HepG2 (cell line): Measurements from ENCODE around the gene SPRR2G. TPM values are rescaled to one million over a fixed set of nuclear protein-coding genes. Genes with fewer than 3 reads are reported as not detected.

ENCODE experiments used
- ATAC-seq: fragments of 200-7000 bp; cut with Tn5 transposase; 3 replicates; pipeline ENCODE4 v1.9.1; 2020; ENCODE audit warnings: mild to moderate bottlenecking, moderate library complexity
- BruUV-seq: library from RNA; stranded (reverse); fragments of 400-500 nt; replicated peaks from 2 replicates; lab custom pipeline; 2021; lab: Mats Ljungman, UMichigan
- CTCF ChIA-PET: fragments of 300-600 bp; formaldehyde crosslinking; extraction: SDS; loops from one replicate; lab custom pipeline; 2021; ENCODE audit warnings: low total read pairs, inconsistent platforms, low intra/inter-chr PET ratio; lab: Yijun Ruan, JAX
- POLR2A ChIA-PET: fragments of 350-600 bp; sonication (Branson Sonifier 250); formaldehyde crosslinking; loops from one replicate; lab custom pipeline; 2020; ENCODE audit warnings: antibody characterized with exemption, inconsistent platforms; lab: Yijun Ruan, JAX
- DNase-seq: peaks from one replicate; pipeline ENCODE4 v3.0.0-alpha.2; 2015; ENCODE audit warnings: low spot score
- FAIRE-seq: peaks from 3 replicates; lab custom pipeline; 2011; peaks lifted over from hg19 to GRCh38; lab: Jason Lieb, UNC
- H2AFZ ChIP-seq: one replicate; pipeline ENCODE4 v1.6.1; 2011; ENCODE audit warnings: low read length, inconsistent platforms
- H3K27ac ChIP-seq: fragments of 300-600 bp; 3 replicates; pipeline ENCODE4 v1.8.0; 2011; ENCODE audit warnings: mixed run types, mild to moderate bottlenecking, mixed read lengths, low read length, inconsistent platforms; ENCODE audit not compliant: insufficient read depth; ENCODE audit errors: extremely low read length
- H3K27me3 ChIP-seq, 2 experiments: fragments of 200-600 bp in 1 of 2; 2 replicates in 1 of 2; 3 replicates in 1 of 2; pipeline versions ENCODE4 v1.6.0 to v1.8.0; 2011; ENCODE audit warnings: low read length in 2 of 2, mild to moderate bottlenecking in 2 of 2, moderate library complexity in 2 of 2, inconsistent platforms in 1 of 2; ENCODE audit not compliant: insufficient read depth in 2 of 2, control insufficient read depth in 1 of 2
- H3K36me3 ChIP-seq, 2 experiments: fragments of 200-600 bp in 1 of 2; replicated peaks in 1 of 2; 2 replicates in 1 of 2; 3 replicates in 1 of 2; pipeline versions ENCODE4 v1.5.1 to v1.8.0; 2011; ENCODE audit warnings: low read length in 2 of 2, inconsistent platforms in 1 of 2; ENCODE audit not compliant: insufficient read depth in 2 of 2, control insufficient read depth in 1 of 2
- H3K4me1 ChIP-seq: 2 replicates; pipeline ENCODE4 v1.5.1; 2012; ENCODE audit warnings: low read length, inconsistent platforms; ENCODE audit not compliant: insufficient read depth
- H3K4me2 ChIP-seq: 2 replicates; pipeline ENCODE4 v1.6.0; 2011; ENCODE audit warnings: low read depth, low read length, inconsistent platforms
- H3K4me3 ChIP-seq, 3 experiments: fragments of 200-600 bp in 1 of 3; sonication (generic), shearing (Covaris generic) in 1 of 3; replicated peaks in 1 of 3; 2 replicates each; pipeline ENCODE4 v1.5.1; 2011 to 2016; ENCODE audit warnings: low read length in 3 of 3, inconsistent platforms in 2 of 3, low read depth in 2 of 3, mild to moderate bottlenecking in 2 of 3, control low read depth in 1 of 3, mixed read lengths in 1 of 3; ENCODE audit not compliant: insufficient read depth in 1 of 3
- H3K79me2 ChIP-seq: one replicate; pipeline ENCODE4 v1.6.1; 2011; ENCODE audit warnings: low read length, inconsistent platforms; ENCODE audit not compliant: insufficient read depth
- H3K9ac ChIP-seq: 2 replicates; pipeline ENCODE4 v1.6.0; 2011; ENCODE audit warnings: mild to moderate bottlenecking, low read depth, low read length, inconsistent platforms; ENCODE audit not compliant: insufficient read depth
- H3K9me3 ChIP-seq: 2 replicates; pipeline ENCODE4 v1.5.1; 2012; ENCODE audit warnings: mild to moderate bottlenecking, low read length
- H4K20me1 ChIP-seq: 2 replicates; pipeline ENCODE4 v1.6.0; 2011; ENCODE audit warnings: inconsistent platforms, mild to moderate bottlenecking, low read length, moderate library complexity; ENCODE audit not compliant: insufficient read depth
- ARID5B ChIP-seq: IDR thresholded peaks from 2 replicates; pipeline ENCODE4 v1.4.0; 2020; ENCODE audit warnings: mild to moderate bottlenecking, missing genetic modification reagents
- ARNT ChIP-seq: fragments of 450-650 bp; IDR thresholded peaks from 2 replicates; pipeline ENCODE4 v1.6.1; 2017
- CCDC6 ChIP-seq: sonication (generic); formaldehyde crosslinking; IDR thresholded peaks from 2 replicates; pipeline ENCODE4 v1.8.1; 2022; ENCODE audit warnings: mild to moderate bottlenecking, missing genetic modification reagents, moderate library complexity
- CERS6 ChIP-seq: sonication (generic); formaldehyde crosslinking; IDR thresholded peaks from 2 replicates; pipeline ENCODE4 v1.5.0; 2020; ENCODE audit warnings: missing genetic modification reagents
- CTCF ChIP-seq: sonication (generic); formaldehyde crosslinking; IDR thresholded peaks from 2 replicates; pipeline ENCODE4 v1.5.0; 2020; ENCODE audit warnings: mild to moderate bottlenecking, missing genetic modification reagents, moderate library complexity
- IKZF5 ChIP-seq: IDR thresholded peaks from 2 replicates; pipeline ENCODE4 v1.6.1; 2018; ENCODE audit warnings: missing genetic modification reagents, mild to moderate bottlenecking, missing compliant biosample characterization
- ISL2 ChIP-seq: sonication (generic); formaldehyde crosslinking; IDR thresholded peaks from 2 replicates; pipeline ENCODE4 v1.5.0; 2020; ENCODE audit warnings: missing genetic modification reagents
- KDM6A ChIP-seq: IDR thresholded peaks from 2 replicates; pipeline ENCODE4 v1.6.1; 2016; ENCODE audit warnings: low read depth
- STAG1 ChIP-seq: sonication (generic); formaldehyde crosslinking; IDR thresholded peaks from 2 replicates; pipeline ENCODE4 v1.4.0; 2020; ENCODE audit warnings: missing genetic modification reagents
- THAP11 ChIP-seq: IDR thresholded peaks from 2 replicates; pipeline ENCODE4 v1.6.1; 2016; ENCODE audit warnings: missing biosample characterization, missing genetic modification reagents
- ZFY ChIP-seq: sonication (generic); formaldehyde crosslinking; IDR thresholded peaks from 2 replicates; pipeline ENCODE4 v1.4.0; 2020; ENCODE audit warnings: missing genetic modification reagents
- ZNF224 ChIP-seq: sonication (generic); formaldehyde crosslinking; IDR thresholded peaks from 2 replicates; pipeline ENCODE4 v1.5.0; 2020; ENCODE audit warnings: mild to moderate bottlenecking, missing genetic modification reagents
- ZNF260 ChIP-seq: sonication (generic); formaldehyde crosslinking; IDR thresholded peaks from 2 replicates; pipeline ENCODE4 v1.4.0; 2020; ENCODE audit warnings: missing genetic modification reagents, low read depth, mild to moderate bottlenecking, borderline replicate concordance
- ZNF598 ChIP-seq: sonication (generic); formaldehyde crosslinking; IDR thresholded peaks from 2 replicates; pipeline ENCODE4 v1.5.1; 2020; ENCODE audit warnings: mild to moderate bottlenecking, missing genetic modification reagents, borderline replicate concordance
- WGBS: methylation state at CpG from one replicate; pipeline ENCODE4 v1.1.6; 2017; ENCODE audit warnings: low lambda C conversion rate; 5-methylcytosine and 5-hydroxymethylcytosine counted together
- in situ Hi-C: cut with HindIII; loops from 2 replicates; pipeline ENCODE4 v1.10.0; 2017; ENCODE audit warnings: low pct_unique_long_range_greater_than_20kb; ENCODE audit not compliant: extremely low pct_ligation_motif_present
- intact Hi-C: fragments of 100-400 bp; cut with micrococcal nuclease; formaldehyde crosslinking; loops from one replicate; pipeline ENCODE4 v1.10.0; 2022; ENCODE audit not compliant: unreplicated experiment
- polyA plus RNA-seq, 8 experiments: library from polyadenylated mRNA; depleted of rRNA in 3 of 8; stranded (reverse) in 7 of 8; unstranded in 1 of 8; fragments of >200 nt; fragmentation: Illumina TruSeq in 4 of 8; extraction: Trizol in 4 of 8; gene quantifications; 2 replicates each; pipeline versions ENCODE4 v1.2.1 to v1.2.3, GENCODE V29; 2011 to 2016; ENCODE audit warnings: low read depth in 4 of 8, missing spikeins in 1 of 8, mixed read lengths in 1 of 8; ENCODE audit not compliant: insufficient read depth in 1 of 8
- total RNA-seq, 5 experiments: library from RNA; depleted of rRNA; stranded (reverse); fragments of >200 nt; fragmentation: Illumina TruSeq; extraction: Trizol; gene quantifications; 2 replicates each; pipeline ENCODE4 v1.2.3, GENCODE V29; 2016; ENCODE audit warnings: low read depth in 1 of 5

Gene SPRR2G
- total and polyA plus RNA-seq, 2 of the 13 experiments (the other 11 are each of a cell fraction or from before 2014, with no cell fraction given), result not detected

- Histone ChIP-seq H3K9ac (no peak overlapping the region), H3K4me2 (no peak overlapping the region), H4K20me1 (no peaks in the 10 kb centered on the region), H3K36me3 (no peaks in the 10 kb centered on the region), H3K4me1 (no peaks in the 10 kb centered on the region), H3K27me3 (no peaks in the 10 kb centered on the region), H2AFZ (no peak overlapping the region), H3K79me2 (no peaks in the 10 kb centered on the region), H3K4me3 (no peak overlapping the region), H3K9me3 (no peaks in the 10 kb centered on the region), H3K27ac (no peak overlapping the region)
- DNase-seq (peak; percentile 8), ATAC-seq (peak; percentile 71), FAIRE-seq (no peak)
- WGBS, result 0% methylated on average over 3 of the region's 3 CpGs
- no TSS peak for BruUV-seq
- POLR2A ChIA-PET, result no interaction called here
- in situ Hi-C loops, result loop anchor here (10.0 kb wide), 1 partner anchor 318 kb away; the partner anchor contains the start of gene SMCP
- intact Hi-C loops, result loop anchor here (2.0 kb wide), 1 partner anchor 276 kb away; no protein-coding TSS in a partner anchor
- CTCF ChIA-PET, result interaction anchor here (0.7 to 1.0 kb wide), 2 partner anchors 322 to 539 kb away, joined by 4 read pairs; no protein-coding TSS in a partner anchor
- TF ChIP-seq IKZF5 (CRISPR knock-in tag) (no peak), ISL2 (CRISPR knock-in tag) (no peak), STAG1 (CRISPR knock-in tag) (peak; percentile 69), ZNF598 (CRISPR knock-in tag) (no peak), KDM6A (no peak), THAP11 (no peak), ZNF260 (no peak), ARNT (no peak), ZFY (CRISPR knock-in tag) (no peak), CTCF (CRISPR knock-in tag) (peak; percentile 58), ZNF224 (CRISPR knock-in tag) (no peak), CERS6 (CRISPR knock-in tag) (no peak), CCDC6 (CRISPR knock-in tag) (no peak), ARID5B (CRISPR knock-in tag) (no peak)
Measured at GRCh38 chr1:153192697-153193096, 42.0 kb upstream of the SPRR2G start.
